Measurements from ENCODE around the gene AQP12A.

GRCh38 chr2:240670950-240671349, 20.7 kb upstream of the AQP12A start:
- no peak for TF ChIP-seq CTCF (IDR thresholded peaks at IDR 0.05)
- no peak for TF ChIP-seq POLR2A (IDR thresholded peaks at IDR 0.05)

Measured in adrenal gland (tissue), 5 donors.